Left cardiac atrium (tissue), 4 donors: Measurements from ENCODE around the gene EFNB3. TPM values are rescaled to one million over a fixed set of nuclear protein-coding genes. Genes with fewer than 3 reads are reported as not detected.

Experiments used
- ATAC-seq, 2 donors: fragments of 200-7000 bp; cut with Tn5 transposase; one replicate each; pipeline ENCODE4 v1.9.1; 2020; ENCODE audit warnings: mild to moderate bottlenecking in 2 of 2, moderate library complexity in 2 of 2
- DNase-seq: peaks from one replicate; pipeline ENCODE4 v3.0.0-alpha.2; 2020
- intact Hi-C, 2 donors: fragments of 100-400 bp; cut with DNase I; formaldehyde crosslinking; loops; one replicate each; pipeline versions ENCODE4 v1.14.1 to v1.15.1; 2022 to 2023
- long read RNA-seq: library from polyadenylated mRNA; unstranded; transcript quantifications from one replicate; pipeline ENCODE4 v2.0.0, GENCODE V29; 2021
- total RNA-seq, 2 donors: library from RNA; stranded (reverse); fragmentation: NEBNext Ultra II Directional; extraction: Animal tissue kit (Norgen Biotek cat#: 25700); gene quantifications; one replicate each; pipeline ENCODE4 v1.2.1, GENCODE V29; 2021
- donor health status: DM: no; HTN: yes; CAD: no.
- donor health status: DM: no; HTN: yes; CAD: no; lungs with severe emphysema.
- donor health status: DM: yes; HTN: yes; CAD: no.
- donor health status: Dilated cardiomyopathy.

Gene EFNB3, protein sequence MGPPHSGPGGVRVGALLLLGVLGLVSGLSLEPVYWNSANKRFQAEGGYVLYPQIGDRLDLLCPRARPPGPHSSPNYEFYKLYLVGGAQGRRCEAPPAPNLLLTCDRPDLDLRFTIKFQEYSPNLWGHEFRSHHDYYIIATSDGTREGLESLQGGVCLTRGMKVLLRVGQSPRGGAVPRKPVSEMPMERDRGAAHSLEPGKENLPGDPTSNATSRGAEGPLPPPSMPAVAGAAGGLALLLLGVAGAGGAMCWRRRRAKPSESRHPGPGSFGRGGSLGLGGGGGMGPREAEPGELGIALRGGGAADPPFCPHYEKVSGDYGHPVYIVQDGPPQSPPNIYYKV
- 1 to 10 TPM; 1.1 to 1.4 TPM for total RNA-seq
- long read RNA-seq, partial matches to known transcripts: 1 of 1 reads
- long read RNA-seq, other reads (novel, unspliced or antisense): 0 of 1 reads

DNA sequence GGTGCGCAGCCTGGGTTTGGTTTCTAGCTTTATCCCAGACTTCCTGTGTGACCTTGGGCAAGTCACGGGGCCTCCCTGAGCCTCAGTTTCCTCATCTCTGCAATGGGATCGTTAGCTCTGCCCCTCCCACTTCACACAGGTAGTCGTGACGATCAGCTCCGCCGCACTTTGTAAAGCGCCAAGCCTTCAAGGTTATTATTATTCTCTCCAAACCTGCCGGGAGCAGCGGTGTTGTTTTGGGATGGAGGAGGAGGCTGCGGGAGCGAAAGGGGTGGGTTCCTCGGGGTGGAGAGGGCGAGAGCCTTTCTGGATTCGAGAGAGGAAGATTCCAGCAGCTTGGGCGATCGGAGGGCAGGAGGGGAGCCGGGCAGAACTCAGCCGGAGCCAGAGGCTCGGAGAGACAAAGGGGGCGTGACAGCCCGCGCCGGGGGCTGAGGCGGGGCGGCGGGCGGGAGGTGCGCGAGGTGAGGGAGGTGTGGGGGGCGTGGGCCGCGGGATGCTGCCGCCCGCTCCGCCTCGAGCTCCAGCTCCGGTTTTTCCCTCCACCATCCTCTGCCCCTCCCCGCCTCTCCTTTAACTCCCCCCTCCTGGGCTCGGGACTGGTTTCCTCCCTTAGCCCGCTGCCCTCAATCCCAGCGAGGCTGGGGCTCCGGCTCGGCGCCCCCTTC lies at the start of gene EFNB3:
Gene EFNB3 (plus strand): TSS at position 602 of the 668 bp plus-strand sequence. CDS start 397 bp downstream, outside the sequence.
- DNase-seq (no peak), ATAC-seq (peak; percentile 75 to 77)
- intact Hi-C loops: no loop called here

DNA sequence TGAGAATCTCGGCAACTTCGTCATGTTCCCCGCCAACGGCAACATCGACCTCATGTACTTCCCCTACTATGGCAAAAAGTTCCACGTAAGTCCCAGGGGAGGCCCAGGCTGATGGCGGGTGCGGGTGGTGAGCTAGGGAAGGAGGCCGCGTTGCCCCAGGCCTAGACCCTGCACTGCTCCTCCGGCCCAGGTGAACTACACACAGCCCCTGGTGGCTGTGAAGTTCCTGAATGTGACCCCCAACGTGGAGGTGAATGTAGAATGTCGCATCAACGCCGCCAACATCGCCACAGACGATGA lies 49.5 kb upstream of the EFNB3 start:
- ATAC-seq (no peak), DNase-seq (no peak)
- intact Hi-C loops: loop anchor here in 1 of 2 donors (10.0 kb wide), 1 partner anchor 159 kb away; no protein-coding TSS in a partner anchor

DNA sequence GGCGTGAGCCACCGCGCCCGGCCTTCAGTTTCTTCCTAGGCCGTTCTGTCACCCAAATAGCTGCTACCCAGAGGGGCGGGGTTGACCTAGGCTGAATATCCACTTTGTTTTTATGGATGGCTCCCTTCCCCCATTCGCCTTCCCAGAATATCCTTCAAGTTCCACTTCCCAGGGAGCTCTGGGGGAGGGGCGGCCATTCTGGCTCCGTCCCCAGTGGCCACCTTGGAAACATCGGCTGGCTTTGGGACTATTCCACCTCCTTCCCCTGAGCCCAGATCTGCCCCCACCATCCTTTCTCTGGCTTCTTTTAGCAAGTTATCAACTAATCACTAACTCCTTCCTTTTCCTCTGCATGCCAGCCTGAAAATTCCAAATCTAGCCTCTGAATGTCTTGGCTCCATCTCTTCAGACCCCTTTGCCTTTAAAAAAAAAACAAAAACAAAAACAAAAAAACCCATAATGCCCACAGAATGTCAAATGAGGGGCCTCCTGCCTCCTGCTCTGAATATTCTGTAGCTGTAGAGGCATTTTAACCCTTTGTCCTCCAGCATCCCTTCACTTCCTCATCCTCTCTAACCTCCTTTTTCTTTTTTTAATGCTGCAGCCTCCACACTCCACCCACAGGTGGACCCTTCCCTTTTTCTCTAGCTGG lies 47.9 kb upstream of the EFNB3 start:
- ATAC-seq (peak; percentile 50 to 55), DNase-seq (peak; percentile 59)
- intact Hi-C loops: loop anchor here in 1 of 2 donors (10.0 kb wide), 1 partner anchor 158 kb away; no protein-coding TSS in a partner anchor

DNA sequence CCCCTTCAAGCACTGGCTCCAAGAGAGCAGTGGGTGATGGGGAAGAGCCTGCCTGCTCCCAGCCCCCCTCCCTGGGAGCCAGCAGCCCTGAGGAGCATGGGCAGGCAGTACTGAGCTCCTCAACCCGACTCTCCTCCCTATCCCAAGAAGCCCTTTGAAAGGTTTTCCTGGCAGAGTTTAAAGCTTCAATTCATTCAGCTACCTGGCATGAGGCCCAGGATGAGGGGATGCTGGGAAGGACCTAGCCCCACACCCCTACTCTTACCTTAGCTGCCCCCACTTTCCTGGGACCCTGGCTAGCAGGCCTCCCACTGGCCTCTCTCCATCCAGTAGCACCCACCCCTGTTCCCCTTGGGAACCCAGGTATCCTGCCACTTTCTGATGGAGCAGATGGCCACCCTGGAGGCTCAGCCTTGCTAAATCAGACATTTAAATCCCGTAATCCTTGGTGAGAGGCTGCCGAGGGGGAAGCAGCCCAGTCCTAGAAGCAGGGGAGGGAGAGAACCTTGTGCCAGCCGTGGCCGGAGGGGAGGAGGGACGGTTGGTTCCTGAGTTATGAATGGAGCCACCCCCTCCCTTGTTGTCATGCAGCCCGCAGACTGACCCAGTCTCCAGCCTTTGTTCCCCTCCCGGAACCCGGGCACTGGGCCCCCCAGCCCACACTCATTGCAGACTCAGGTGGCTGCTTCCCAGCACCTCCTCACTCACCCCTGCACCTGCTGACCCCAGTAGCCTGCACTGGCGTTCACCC lies 37.2 kb upstream of the EFNB3 start:
- ATAC-seq: peak in 1 of 2 donors; percentile 17
- no peak for DNase-seq
- intact Hi-C loops: no loop called here

DNA sequence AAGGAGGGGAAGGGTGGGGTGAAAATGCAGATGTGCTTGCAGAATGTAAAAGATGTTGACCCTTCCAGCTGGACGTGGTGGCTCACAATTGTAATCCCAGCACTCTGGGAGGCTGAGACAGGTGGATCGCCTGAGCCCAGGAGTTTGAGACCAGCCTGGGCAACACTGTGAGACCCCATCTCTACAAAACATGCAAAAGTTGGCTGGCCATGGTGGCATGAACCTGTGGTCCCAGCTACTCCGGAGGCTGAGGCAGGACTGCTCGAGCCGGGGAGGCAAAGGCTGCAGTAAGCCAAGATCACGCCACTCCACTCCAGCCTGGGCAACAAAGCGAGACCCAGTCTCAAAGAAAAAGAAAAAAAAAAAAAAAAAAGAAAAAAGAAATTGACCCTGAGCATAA lies 36.5 kb upstream of the EFNB3 start:
- DNase-seq: no peak
- ATAC-seq: no peak
- intact Hi-C loops: no loop called here

DNA sequence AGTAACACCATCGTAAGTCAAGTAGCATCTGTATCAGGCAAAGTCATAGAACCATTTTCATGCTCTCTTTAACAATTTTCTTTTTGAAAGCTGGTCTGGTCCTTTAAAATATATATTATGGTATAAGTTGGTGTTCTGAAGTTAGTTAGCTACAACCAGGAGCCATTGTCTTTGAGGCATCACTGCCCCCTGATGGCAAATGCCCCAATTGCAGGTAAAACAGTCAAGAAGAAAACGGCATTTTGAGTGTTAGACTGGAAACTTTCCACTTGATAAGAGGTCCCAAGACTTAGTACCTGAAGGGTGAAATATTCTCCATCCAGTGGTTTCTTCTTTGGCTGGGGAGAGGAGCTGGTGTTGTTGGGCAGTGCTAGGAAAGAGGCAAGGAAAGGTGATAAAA lies 31.8 kb upstream of the EFNB3 start:
- DNase-seq: no peak
- intact Hi-C loops: no loop called here
- no peak for ATAC-seq

DNA sequence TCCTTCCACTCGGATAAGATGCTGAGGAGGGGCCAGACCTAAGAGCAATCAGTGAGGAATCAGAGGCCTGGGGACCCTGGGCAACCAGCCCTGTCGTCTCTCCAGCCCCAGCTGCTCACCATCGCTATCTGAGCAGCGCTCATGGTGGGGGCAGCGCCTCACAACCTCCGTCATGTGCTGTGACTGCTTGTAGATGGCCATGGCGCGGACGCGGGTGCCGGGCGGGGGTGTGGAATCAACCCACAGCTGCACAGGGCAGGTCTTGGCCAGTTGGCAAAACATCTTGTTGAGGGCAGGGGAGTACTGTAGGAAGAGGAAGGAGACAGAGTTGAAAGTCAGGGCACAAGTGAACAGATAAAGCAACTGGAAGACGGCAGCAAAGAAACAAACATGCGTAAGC lies 30.1 kb upstream of the EFNB3 start:
- ATAC-seq (no peak), DNase-seq (no peak)
- intact Hi-C loops: no loop called here

DNA sequence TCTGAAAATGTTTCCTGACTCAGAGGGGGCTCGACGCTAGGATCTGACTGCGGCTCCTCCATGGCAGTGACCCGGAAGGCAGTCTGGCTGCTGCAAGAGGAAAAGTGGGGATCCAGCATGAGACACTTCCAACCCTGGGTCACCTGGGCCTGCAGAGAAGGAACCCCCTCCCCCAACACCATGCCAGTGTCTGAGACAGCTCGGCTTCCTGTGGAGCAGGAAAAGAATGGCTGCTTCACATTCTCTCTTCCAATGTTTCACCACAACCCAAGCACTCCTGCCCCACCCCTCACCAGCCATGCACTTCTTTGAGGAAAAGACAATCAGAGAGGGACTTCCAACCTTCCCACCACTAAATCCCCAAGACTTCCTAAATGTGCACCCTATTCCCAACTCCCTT lies 28.5 kb upstream of the EFNB3 start:
- intact Hi-C loops: no loop called here
- ATAC-seq (no peak), DNase-seq (no peak)

DNA sequence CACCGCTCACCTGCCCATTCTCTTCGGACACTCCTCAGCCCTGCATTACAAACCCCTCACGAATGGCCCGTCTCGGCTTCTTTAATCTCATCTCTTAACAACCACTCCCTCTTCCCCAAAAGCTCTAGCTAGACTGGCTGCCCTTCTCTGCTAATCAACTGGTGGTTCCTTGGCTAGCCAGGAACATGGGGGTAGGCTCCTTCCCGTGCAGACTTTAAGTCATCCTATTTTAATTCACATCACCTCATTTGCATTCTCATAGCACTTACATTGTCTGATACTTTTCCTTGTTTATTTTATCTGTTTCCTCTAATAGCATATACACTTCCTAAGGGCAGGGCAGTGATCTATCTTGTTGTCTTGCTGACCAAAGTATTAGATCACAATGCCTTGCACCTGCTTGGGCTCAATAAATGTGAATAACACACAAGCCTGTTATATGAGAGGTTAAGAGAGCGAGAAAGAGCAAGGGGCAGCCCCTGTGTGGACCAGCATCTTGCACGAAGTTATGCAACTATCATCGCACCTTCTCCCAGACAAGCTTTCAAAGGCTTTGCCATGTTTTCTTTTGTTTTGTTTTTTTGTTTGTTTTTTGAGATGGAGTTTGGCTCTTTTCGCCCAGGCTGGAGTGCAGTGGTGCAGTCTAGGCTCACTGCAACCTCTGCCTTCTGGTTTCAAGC lies 27.5 kb upstream of the EFNB3 start:
- DNase-seq (no peak), ATAC-seq (no peak)
- intact Hi-C loops: no loop called here

DNA sequence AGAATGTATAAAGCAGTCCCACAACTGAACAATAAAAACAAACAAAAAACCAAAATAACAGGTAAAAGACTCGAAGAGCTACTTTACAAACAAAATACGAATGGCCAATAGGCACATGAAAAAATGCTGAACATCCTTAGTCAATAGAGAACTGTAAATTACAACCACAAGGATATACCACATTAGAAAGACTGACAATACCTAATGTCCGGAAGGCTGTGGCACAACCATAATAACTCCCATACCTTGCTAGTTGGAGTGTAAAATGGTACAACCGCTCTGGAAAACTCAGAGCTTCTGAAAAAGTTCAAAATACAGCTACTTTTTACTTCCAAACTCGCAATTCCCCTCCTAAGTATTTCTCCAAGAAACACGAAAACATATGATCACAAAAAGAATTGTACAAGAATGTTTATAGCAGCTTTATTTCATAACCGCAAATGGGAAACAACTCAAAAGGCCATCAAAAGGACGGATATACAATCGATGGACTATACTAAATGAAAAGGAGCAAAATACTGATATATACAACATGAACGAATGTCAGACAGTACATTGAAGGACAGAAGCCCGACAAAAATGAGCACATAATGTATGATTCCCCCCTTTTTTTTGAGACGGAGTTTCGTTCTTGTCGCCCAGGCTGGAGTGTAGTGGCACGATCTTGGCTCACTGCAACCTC lies 20.0 kb upstream of the EFNB3 start:
- DNase-seq: no peak
- intact Hi-C loops: loop anchor here in 1 of 2 donors (10.0 kb wide), 1 partner anchor 50 kb away; the partner anchor contains the start of gene SHBG
- no peak for ATAC-seq

DNA sequence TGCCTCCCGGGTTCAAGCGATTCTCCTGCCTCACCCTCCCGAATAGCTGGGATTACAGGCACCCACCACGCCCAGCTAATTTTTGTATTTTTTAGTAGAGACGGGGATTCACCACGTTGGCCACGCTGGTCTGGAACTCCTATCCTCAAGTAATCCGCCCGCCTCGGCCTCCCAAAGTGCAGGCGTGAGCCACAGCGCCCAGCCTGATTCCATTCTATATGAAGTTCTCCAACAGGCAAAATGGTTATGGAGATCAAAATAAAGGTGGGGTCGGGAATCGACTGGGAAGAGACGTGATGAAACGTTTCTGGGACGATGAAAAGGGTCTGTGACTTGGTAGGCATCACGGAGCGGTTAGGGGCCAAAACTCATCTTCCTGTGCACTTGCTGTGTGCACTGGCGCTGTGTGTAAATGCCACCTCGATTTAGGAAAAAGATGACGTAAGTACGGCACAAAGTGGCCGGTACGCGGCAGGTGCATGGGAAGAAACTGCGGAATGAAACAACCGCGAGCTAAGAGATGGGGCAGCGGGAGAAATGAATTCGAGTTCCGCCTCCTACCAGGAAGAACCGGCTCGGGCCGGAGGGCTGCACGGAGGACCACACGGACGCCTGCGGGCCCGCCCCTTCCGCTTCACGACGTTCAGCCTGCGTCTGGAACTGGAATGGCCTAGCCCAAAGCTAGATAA lies 19.3 kb upstream of the EFNB3 start:
- peak; percentile 77 to 79 for ATAC-seq
- peak; percentile 93 for DNase-seq
- intact Hi-C loops: loop anchor here (2.0 to 10.0 kb wide), 2 partner anchors 51 to 57 kb away; partner anchors contain the start of gene SHBG (in 1 of the 2)

DNA sequence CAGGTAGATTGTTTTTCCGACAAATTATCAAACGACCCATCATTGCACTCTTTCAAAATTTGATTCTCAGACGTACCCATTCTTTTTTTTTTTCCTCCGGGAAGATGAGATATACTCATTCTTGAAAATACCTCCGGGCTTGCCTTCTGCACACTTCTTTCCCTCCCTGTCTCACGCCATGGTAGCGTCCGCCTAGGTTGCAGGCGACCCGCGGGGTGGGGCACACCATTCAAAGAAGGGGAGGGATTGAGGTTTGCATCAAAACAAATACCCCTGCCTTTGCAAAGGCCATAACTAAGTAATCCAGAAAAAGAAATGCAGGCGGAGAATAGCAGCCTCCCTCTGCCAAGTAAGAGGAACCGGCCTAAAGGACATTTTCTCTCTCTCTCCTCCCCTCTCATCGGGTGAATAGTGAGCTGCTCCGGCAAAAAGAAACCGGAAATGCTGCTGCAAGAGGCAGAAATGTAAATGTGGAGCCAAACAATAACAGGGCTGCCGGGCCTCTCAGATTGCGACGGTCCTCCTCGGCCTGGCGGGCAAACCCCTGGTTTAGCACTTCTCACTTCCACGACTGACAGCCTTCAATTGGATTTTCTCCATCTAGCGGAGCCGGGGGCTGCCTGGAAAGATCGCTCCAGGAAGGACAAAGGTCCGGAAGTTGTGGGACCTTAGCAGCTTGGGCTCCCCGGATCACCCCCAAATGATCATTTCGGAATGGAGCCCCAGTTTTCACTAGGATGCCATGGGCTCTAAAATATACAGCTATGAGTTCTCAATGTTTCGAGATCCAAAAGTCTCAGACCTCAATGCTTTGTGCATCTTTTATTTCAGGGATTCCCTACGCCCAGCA lies 18.6 kb upstream of the EFNB3 start:
- DNase-seq: peak; percentile 80
- intact Hi-C loops: loop anchor here (2.0 to 10.0 kb wide), 2 partner anchors 52 to 58 kb away; partner anchors contain the start of gene SHBG (in 1 of the 2)
- peak; percentile 62 to 66 for ATAC-seq

DNA sequence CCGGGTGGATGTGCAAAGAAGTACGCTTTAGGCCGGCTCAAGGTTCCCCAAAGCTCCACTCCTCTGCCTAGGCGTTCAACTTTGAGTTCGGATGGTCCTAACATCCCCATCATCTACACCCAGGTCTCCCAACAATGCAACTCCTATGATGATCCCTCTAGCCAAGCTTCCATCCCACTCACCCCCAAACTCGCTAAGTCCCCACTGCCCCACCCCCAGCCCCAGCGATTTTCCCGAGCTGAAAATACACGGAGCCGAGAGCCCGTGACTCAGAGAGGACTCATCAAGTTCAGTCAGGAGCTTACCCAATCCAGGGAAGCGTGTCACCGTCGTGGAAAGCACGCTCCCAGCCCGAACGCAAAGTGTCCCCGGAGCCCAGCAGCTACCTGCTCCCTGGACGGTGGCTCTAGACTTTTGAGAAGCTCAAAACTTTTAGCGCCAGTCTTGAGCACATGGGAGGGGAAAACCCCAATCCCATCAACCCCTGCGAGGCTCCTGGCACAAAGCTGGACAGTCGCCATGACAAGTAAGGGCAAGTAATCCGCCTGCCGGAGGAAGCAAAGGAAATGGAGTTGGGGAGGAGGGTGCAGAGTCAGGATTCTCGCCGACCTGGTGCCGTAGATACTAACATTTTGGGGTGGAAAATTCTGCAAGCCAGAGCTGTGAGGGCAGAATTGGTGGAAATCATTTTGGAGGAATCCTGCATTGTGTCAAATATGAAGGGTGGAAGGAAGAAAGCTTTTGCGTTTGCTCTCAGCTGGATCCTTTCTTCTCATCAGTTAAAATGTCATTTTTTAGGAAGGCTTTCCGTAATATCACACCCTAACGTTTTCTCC lies 17.7 kb upstream of the EFNB3 start, which contains the start of gene TP53:
Gene TP53 (minus strand): TSS at position 419 of the 836 bp plus-strand sequence. CDS start 10,896 bp downstream, outside the sequence.
- ATAC-seq (peak; percentile 75 to 84), DNase-seq (peak; percentile 88)
- intact Hi-C loops: loop anchor here (2.0 to 10.0 kb wide), 2 partner anchors 52 to 58 kb away; partner anchors contain the start of gene SHBG (in 1 of the 2)

DNA sequence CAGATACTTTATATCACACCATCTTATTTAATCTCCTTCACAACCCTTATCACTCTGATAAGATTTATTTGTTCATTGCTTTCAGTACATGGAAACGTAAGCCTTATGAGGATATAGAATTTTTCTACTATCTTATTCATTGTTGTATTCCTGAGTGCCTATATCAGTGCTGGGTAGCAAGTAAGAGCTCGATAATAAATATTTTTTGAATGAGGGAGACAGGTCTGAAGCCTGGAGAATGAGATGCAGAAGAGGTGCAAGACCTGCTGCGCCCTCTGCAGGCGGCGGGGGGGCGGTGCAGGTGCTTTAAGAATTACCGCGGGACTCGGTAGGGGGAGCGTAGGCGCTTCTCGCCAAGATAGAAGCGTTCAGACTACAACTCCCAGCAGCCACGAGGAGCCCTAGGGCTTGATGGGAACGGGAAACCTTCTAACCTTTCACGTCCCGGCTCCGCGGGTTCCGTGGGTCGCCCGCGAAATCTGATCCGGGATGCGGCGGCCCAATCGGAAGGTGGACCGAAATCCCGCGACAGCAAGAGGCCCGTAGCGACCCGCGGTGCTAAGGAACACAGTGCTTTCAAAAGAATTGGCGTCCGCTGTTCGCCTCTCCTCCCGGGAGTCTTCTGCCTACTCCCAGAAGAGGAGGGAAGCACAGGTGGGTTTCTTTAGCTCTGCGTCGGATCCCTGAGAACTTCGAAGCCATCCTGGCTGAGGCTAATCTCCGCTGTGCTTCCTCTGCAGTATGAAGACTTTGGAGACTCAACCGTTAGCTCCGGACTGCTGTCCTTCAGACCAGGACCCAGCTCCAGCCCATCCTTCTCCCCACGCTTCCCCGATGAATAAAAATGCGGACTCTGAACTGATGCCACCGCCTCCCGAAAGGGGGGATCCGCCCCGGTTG lies 16.8 kb upstream of the EFNB3 start, which contains the start of gene WRAP53:
Gene WRAP53 (plus strand): TSS at position 570 of the 900 bp plus-strand sequence. CDS start 172 bp downstream, at position 742.
- ATAC-seq: peak; percentile 93 to 95
- peak; percentile 97 for DNase-seq
- intact Hi-C loops: loop anchor here (2.0 to 10.0 kb wide), 2 partner anchors 53 to 59 kb away; partner anchors contain the start of gene SHBG (in 1 of the 2)
